HG03139 (cell line): ENCODE measurements around the gene ALG12.

Experiments
- ATAC-seq: cut with Tn5 transposase; IDR thresholded peaks from one replicate; pipeline ENCODE4 v1.9.1; 2021; ENCODE audit not compliant: unreplicated experiment

Gene ALG12

GRCh38 chr22:49930596-49931412, 12.6 kb upstream of the ALG12 start:
- no peak for ATAC-seq

DNA sequence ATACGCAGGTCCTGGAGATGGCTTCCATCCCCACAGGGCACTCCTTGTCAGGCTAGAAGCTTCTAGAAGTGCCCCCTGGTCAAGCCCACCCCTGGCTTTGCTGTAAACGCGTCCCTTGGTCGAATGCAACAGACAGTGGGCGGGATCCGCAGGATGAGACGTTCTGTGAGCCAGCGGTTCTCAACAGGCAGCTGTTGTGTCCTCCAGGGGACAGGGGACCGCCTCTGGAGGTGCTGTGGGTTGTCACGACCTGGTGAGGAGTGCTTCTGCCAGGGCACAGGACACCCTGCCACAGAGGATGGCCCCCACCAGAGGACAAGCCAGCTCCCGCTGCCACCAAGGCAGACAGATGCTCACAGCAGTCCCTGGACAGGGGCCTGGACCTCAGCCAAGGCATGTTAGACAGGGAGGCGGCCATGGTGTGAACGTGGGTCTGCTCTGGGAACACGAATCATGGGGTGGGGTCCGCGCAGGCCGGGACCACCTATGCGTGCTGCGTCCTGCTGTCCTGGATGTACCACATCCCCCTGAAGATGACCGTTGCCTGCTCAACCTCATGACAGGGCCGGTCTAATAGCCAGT, 11.8 kb upstream of the ALG12 start:
- no peak for ATAC-seq

GRCh38 chr22:49929211-49929979, 11.2 kb upstream of the ALG12 start:
- ATAC-seq = no peak

GRCh38 chr22:49928555-49929210, 10.4 kb upstream of the ALG12 start:
- no peak for ATAC-seq

GRCh38 chr22:49928185-49928495, 9.9 kb upstream of the ALG12 start:
- ATAC-seq = no peak

- no peak for ATAC-seq
Observed at GRCh38 chr22:49927483-49928184, 9.4 kb upstream of the ALG12 start.

DNA sequence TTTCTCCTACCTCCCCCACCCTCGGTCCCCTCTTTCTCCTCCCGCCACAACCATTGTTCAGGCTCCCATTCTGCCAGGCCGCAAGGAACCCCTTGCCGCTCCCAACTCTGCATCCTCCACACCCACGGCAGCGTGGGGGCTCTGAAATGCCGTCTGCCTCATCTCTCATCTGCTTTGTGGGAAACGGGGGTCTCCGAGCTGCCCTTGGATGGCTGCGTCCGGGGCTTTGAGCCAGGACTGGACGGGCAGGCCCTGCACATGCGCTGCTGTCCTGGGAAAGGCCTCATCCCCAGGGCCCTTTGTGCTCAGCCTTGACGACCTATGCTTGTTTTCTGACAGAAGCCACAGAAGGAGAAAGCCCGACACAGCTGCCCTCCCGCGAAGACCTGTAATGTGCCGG, 8.7 kb upstream of the ALG12 start:
- ATAC-seq = no peak

DNA sequence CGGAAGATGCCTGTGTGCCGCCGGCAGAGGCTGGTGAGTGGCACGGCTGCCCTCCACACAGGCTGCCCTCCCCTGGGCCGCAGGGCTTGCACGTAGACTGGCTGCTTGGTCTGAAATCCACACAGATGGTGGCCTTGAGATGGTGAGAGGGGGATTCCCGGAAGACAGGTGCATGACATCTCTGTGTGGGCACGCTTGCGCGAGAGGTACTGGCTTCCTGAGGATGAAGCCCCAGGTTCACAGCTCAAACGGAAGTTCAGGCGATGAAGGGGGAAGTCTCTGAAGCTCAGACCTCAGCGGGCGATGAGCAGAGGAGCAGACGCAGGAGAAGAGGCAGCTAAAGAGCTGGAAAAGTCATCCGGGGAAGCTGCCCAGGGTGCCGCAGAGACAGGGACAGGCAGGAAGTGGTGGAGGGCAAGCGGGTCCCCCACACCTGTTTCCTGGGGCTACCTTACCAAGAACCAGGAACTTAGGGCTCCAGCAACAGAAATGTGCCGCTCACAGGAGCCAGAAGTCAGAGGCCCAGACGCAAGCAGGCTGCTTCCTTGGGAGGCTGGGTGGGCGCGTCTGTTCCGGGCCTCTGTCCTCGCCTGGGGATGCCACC, 7.4 kb upstream of the ALG12 start:
- ATAC-seq = no peak

GRCh38 chr22:49924113-49924833, 6.0 kb upstream of the ALG12 start:
- ATAC-seq = no peak

GRCh38 chr22:49923445-49923844, 5.2 kb upstream of the ALG12 start:
- ATAC-seq = no peak

GRCh38 chr22:49922926-49923325, 4.7 kb upstream of the ALG12 start:
- ATAC-seq = no peak

GRCh38 chr22:49922484-49922883, 4.2 kb upstream of the ALG12 start:
- no peak for ATAC-seq

- no peak for ATAC-seq
Observed at GRCh38 chr22:49921508-49922278, 3.5 kb upstream of the ALG12 start.

DNA sequence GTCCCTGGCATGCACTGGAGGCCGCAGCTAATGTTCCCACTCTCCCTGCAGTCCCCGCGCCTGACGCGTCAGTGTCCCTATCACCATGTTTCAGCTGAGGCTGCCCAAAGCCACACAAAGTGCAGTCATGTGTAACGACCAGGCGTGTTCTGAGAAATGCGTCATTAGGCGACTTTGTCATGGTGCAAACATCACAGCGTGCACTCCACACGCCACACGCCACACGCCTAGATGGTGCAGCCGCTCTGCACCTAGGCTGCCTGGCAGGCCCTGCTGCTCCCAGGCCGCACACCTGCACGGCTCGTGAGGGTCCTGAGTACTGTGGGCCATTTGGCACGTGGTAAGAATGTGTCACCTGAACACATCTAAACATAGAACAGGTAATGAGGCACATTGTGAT, 2.6 kb upstream of the ALG12 start:
- ATAC-seq = no peak

- ATAC-seq = no peak
Observed at GRCh38 chr22:49918911-49919881, 958 bp upstream of the ALG12 start.

GRCh38 chr22:49916831-49917230, 1.4 kb downstream of the ALG12 start:
- no peak for ATAC-seq

DNA sequence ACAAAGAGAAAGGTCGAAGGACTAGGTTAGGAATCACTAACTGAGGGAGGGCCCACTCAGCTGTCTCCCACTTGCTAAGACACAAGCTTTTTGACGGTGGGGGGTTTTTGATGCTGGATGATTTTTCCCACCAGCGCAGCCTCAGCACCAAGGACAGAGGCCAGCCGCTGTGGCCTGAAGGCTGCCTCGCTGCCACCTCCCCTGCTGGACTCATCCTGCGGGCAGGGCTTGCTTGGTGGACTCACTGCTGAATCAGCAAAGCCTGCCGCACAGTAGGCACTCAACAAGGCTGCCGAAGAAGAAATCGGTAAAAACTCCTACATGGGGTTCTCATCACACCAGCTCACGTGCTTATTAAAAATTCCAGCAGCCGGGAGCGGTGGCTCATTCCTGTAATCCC, 2.6 kb downstream of the ALG12 start:
- ATAC-seq = no peak

GRCh38 chr22:49914256-49914655, 4.0 kb downstream of the ALG12 start:
- no peak for ATAC-seq
